WTC11 (cell line): ENCODE measurements around the gene VAV2. TPM values are rescaled to one million over a fixed set of nuclear protein-coding genes. Genes with fewer than 3 reads are reported as not detected.

Source experiments
- ATAC-seq: fragments of 200-7000 bp; cut with Tn5 transposase; 2 replicates; pipeline ENCODE4 v1.10.0; 2021; ENCODE audit warnings: mild to moderate bottlenecking, moderate library complexity
- CTCF ChIA-PET: fragments of 300-600 bp; sonication (Branson Sonifier 250); formaldehyde crosslinking; loops from one replicate; lab custom pipeline; 2021; ENCODE audit warnings: antibody characterized with exemption; lab: Charles Lee
- POLR2A ChIA-PET: fragments of 350-600 bp; sonication (Branson Sonifier 250); formaldehyde crosslinking; loops from one replicate; lab custom pipeline; 2021; ENCODE audit warnings: antibody characterized with exemption; lab: Charles Lee
- DNase-seq: peaks from one replicate; pipeline ENCODE4 v3.0.0; 2021; ENCODE audit warnings: low spot score
- H3K27ac Mint-ChIP-seq: 2 replicates; pipeline ENCODE4 v1.8.0; 2021; ENCODE audit warnings: mixed read lengths
- H3K27me3 Mint-ChIP-seq: 2 replicates; pipeline ENCODE4 v1.8.0; 2021; ENCODE audit warnings: low read depth, mild to moderate bottlenecking, moderate library complexity, mixed read lengths
- H3K36me3 Mint-ChIP-seq: 2 replicates; pipeline ENCODE4 v1.8.0; 2021; ENCODE audit warnings: mixed read lengths
- H3K4me1 Mint-ChIP-seq: 2 replicates; pipeline ENCODE4 v1.8.0; 2022; ENCODE audit warnings: mixed read lengths
- H3K4me3 Mint-ChIP-seq: 2 replicates; pipeline ENCODE4 v1.8.0; 2021; ENCODE audit warnings: mild to moderate bottlenecking, moderate library complexity, mixed read lengths
- H3K9me3 Mint-ChIP-seq: 2 replicates; pipeline ENCODE4 v1.8.0; 2021; ENCODE audit warnings: mixed read lengths
- HMGA2 ChIP-seq: fragments of 250-450 bp; sonication (Bioruptor Pico); IDR thresholded peaks from 2 replicates; pipeline ENCODE4 v1.4.0; 2021; ENCODE audit warnings: mild to moderate bottlenecking, moderate library complexity
- SMAD3 ChIP-seq: sonication (generic); formaldehyde crosslinking; IDR thresholded peaks from 2 replicates; pipeline ENCODE4 v1.8.0; 2022; ENCODE audit warnings: missing genetic modification reagents, mild to moderate bottlenecking, borderline replicate concordance
- SMAD4 ChIP-seq: sonication (generic); formaldehyde crosslinking; IDR thresholded peaks from 2 replicates; pipeline ENCODE4 v1.8.0; 2022; ENCODE audit warnings: mild to moderate bottlenecking, missing genetic modification reagents
- ZBTB21 ChIP-seq: sonication (generic); formaldehyde crosslinking; IDR thresholded peaks from 2 replicates; pipeline ENCODE4 v1.8.1; 2023; ENCODE audit warnings: mild to moderate bottlenecking, missing genetic modification reagents, borderline replicate concordance
- ZNF423 ChIP-seq: fragments of 250-450 bp; sonication (Bioruptor Pico); IDR thresholded peaks from 2 replicates; pipeline ENCODE4 v2.1.2; 2022; ENCODE audit warnings: mild to moderate bottlenecking, moderate library complexity
- total RNA-seq: library from RNA; stranded (reverse); gene quantifications from 3 replicates; pipeline ENCODE4 v1.2.3, GENCODE V29; 2021
- TF ChIP-seq, protein P1 (sequence below): sonication (generic); formaldehyde crosslinking; conservative IDR thresholded peaks from 2 replicates; pipeline ENCODE4 v1.8.1; 2023; ENCODE audit warnings: mild to moderate bottlenecking, low read depth, missing genetic modification reagents, moderate library complexity
- TF ChIP-seq, protein P2 (sequence below): fragments of 250-450 bp; sonication (Bioruptor Pico); IDR thresholded peaks from 2 replicates; pipeline ENCODE4 v1.9.0; 2021; ENCODE audit warnings: moderate library complexity, mild to moderate bottlenecking, inconsistent platforms, borderline replicate concordance
- TF ChIP-seq, protein P3 (sequence below): sonication (generic); formaldehyde crosslinking; IDR thresholded peaks from 2 replicates; pipeline ENCODE4 v1.8.0; 2022; ENCODE audit warnings: mild to moderate bottlenecking, missing genetic modification reagents
- TF ChIP-seq, protein P4 (sequence below): fragments of 250-450 bp; sonication (Bioruptor Pico); conservative IDR thresholded peaks from 2 replicates; pipeline ENCODE4 v1.9.0; 2021; ENCODE audit warnings: mild to moderate bottlenecking
- TF ChIP-seq, protein P5 (sequence below): fragments of 250-450 bp; sonication (Bioruptor Pico); IDR thresholded peaks from 2 replicates; pipeline ENCODE4 v1.9.0; 2021; ENCODE audit warnings: mild to moderate bottlenecking
- TF ChIP-seq, protein P6 (sequence below): sonication (generic); formaldehyde crosslinking; IDR thresholded peaks from 2 replicates; pipeline ENCODE4 v1.8.1; 2023; ENCODE audit warnings: mild to moderate bottlenecking, moderate library complexity, missing genetic modification reagents

The VAV2 gene
- total RNA-seq, 1 experiment from 2014 or later, result 39.7 TPM

DNA sequence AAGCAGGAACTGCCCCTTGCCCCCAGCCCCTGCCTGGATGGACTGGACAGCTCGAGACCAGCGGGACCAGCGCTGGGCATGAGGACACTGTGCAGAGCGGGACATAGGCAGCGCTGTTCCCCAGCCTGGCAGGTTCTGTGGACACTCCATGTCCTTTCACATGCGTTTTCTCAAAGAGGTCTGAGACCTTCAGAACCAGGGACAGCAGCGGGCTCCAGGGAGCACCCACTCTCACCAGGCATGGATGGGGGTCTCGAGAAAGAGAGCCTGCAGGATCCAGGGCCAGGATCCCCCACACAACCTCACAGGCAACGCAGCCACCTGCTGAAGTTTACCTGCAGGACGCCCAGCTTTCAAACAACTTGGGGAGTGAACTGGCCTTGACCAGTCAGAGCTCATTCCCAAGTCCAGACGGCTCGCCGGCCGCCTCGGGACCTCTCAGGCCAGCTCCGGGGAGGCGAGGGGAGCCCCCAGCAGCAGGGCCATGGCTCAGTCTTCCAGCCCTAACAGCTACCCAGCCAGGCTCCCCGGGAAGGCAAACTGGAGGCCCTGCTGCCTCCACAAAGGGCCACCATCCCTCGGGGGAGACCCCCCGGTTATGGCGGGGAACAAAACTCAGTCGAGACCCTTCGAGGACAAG, 181.4 kb downstream of the VAV2 start (continued):
- TF ChIP-seq, protein P1, sequence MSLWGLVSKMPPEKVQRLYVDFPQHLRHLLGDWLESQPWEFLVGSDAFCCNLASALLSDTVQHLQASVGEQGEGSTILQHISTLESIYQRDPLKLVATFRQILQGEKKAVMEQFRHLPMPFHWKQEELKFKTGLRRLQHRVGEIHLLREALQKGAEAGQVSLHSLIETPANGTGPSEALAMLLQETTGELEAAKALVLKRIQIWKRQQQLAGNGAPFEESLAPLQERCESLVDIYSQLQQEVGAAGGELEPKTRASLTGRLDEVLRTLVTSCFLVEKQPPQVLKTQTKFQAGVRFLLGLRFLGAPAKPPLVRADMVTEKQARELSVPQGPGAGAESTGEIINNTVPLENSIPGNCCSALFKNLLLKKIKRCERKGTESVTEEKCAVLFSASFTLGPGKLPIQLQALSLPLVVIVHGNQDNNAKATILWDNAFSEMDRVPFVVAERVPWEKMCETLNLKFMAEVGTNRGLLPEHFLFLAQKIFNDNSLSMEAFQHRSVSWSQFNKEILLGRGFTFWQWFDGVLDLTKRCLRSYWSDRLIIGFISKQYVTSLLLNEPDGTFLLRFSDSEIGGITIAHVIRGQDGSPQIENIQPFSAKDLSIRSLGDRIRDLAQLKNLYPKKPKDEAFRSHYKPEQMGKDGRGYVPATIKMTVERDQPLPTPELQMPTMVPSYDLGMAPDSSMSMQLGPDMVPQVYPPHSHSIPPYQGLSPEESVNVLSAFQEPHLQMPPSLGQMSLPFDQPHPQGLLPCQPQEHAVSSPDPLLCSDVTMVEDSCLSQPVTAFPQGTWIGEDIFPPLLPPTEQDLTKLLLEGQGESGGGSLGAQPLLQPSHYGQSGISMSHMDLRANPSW (CRISPR knock-in tag), result no peak
- TF ChIP-seq, protein P2, sequence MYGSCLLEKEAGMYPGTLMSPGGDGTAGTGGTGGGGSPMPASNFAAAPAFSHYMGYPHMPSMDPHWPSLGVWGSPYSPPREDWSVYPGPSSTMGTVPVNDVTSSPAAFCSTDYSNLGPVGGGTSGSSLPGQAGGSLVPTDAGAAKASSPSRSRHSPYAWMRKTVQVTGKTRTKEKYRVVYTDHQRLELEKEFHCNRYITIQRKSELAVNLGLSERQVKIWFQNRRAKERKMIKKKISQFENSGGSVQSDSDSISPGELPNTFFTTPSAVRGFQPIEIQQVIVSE (CRISPR knock-in tag), result no peak
- no peak for TF ChIP-seq SMAD4 (CRISPR knock-in tag)

DNA sequence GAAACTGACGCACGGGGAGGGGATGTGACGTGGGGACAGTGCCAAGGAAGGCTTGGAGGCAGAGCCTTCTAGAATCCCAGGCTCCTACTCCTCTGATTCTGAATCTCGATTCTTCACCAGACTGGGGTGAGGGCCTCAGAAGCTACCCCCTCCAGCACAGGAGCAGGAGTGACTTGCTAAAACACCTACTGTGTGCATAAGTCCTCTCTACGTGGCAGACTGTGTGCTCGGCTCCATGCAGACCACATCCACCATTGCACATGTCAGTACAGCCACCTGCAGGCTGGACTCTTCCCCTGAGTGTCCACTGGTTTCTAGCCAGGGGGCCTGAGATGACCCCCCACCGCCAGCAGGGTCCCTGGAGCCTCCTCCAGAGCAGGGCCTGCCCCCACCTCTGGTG, 182.8 kb downstream of the VAV2 start:
- ATAC-seq (no peak), DNase-seq (no peak)
- no peaks in the 10 kb centered on the region for H3K9me3 Mint-ChIP-seq
- H3K27me3 Mint-ChIP-seq, result no peaks in the 10 kb centered on the region
- TF ChIP-seq, protein P3, sequence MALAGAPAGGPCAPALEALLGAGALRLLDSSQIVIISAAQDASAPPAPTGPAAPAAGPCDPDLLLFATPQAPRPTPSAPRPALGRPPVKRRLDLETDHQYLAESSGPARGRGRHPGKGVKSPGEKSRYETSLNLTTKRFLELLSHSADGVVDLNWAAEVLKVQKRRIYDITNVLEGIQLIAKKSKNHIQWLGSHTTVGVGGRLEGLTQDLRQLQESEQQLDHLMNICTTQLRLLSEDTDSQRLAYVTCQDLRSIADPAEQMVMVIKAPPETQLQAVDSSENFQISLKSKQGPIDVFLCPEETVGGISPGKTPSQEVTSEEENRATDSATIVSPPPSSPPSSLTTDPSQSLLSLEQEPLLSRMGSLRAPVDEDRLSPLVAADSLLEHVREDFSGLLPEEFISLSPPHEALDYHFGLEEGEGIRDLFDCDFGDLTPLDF, result no peak
- no peak for TF ChIP-seq HMGA2
- TF ChIP-seq, protein P4, sequence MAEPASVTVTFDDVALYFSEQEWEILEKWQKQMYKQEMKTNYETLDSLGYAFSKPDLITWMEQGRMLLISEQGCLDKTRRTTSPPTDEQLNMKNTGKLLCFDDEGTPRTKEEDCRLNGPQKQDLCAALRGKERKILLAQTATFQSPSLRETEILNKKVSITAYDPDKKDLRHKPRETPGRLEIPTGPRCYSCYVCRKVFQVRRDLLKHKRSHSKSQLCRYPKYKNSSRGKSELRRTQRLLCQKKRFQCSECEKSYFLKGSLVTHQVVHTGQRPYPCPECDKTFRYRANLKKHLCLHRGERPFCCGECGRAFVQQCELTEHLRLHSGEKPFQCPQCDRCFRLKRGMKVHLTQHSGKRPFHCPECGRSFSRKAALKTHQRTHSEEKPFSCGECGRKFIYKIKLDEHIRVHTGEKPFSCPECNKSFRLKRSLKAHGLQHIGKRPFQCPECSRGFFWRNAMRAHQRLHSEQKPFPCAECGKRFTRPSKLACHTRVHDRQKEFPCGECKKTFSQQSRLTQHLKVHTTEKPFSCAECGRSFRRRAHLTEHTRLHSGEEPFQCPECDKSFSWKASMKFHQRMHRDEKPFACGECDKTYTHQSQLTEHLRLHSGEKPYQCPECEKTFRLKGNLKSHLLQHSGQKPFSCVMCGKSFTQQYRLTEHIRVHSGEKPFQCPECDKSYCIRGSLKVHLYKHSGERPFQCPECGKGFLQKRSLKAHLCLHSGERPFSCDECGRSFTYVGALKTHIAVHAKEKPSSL (CRISPR knock-in tag), result no peak
- TF ChIP-seq, protein P5, sequence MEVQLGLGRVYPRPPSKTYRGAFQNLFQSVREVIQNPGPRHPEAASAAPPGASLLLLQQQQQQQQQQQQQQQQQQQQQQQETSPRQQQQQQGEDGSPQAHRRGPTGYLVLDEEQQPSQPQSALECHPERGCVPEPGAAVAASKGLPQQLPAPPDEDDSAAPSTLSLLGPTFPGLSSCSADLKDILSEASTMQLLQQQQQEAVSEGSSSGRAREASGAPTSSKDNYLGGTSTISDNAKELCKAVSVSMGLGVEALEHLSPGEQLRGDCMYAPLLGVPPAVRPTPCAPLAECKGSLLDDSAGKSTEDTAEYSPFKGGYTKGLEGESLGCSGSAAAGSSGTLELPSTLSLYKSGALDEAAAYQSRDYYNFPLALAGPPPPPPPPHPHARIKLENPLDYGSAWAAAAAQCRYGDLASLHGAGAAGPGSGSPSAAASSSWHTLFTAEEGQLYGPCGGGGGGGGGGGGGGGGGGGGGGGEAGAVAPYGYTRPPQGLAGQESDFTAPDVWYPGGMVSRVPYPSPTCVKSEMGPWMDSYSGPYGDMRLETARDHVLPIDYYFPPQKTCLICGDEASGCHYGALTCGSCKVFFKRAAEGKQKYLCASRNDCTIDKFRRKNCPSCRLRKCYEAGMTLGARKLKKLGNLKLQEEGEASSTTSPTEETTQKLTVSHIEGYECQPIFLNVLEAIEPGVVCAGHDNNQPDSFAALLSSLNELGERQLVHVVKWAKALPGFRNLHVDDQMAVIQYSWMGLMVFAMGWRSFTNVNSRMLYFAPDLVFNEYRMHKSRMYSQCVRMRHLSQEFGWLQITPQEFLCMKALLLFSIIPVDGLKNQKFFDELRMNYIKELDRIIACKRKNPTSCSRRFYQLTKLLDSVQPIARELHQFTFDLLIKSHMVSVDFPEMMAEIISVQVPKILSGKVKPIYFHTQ (CRISPR knock-in tag), result no peak
- TF ChIP-seq SMAD3 (CRISPR knock-in tag), result no peak
- TF ChIP-seq, protein P6, sequence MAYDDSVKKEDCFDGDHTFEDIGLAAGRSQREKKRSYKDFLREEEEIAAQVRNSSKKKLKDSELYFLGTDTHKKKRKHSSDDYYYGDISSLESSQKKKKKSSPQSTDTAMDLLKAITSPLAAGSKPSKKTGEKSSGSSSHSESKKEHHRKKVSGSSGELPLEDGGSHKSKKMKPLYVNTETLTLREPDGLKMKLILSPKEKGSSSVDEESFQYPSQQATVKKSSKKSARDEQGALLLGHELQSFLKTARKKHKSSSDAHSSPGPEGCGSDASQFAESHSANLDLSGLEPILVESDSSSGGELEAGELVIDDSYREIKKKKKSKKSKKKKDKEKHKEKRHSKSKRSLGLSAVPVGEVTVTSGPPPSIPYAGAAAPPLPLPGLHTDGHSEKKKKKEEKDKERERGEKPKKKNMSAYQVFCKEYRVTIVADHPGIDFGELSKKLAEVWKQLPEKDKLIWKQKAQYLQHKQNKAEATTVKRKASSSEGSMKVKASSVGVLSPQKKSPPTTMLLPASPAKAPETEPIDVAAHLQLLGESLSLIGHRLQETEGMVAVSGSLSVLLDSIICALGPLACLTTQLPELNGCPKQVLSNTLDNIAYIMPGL, result no peak
- TF ChIP-seq ZBTB21 (CRISPR knock-in tag), result no peak
- no peak for TF ChIP-seq ZNF423
- TF ChIP-seq, protein P2 (CRISPR knock-in tag), result no peak
- no peak overlapping the region for H3K27ac Mint-ChIP-seq
- POLR2A ChIA-PET, result no interaction called here
- no peak overlapping the region for H3K4me3 Mint-ChIP-seq
- peaks cover 4% of the 10 kb centered on the region; the same call in 1 of the 2 replicates for H3K4me1 Mint-ChIP-seq
- CTCF ChIA-PET, result no interaction called here
- H3K36me3 Mint-ChIP-seq, result no peaks in the 10 kb centered on the region
